K562 (cell line): ENCODE results near the gene MBNL2. TPM values are rescaled to one million over a fixed set of nuclear protein-coding genes. Genes with fewer than 3 reads are reported as not detected.

ENCODE experiments used
- ATAC-seq: fragments of 200-7000 bp; cut with Tn5 transposase; 3 replicates; pipeline ENCODE4 v1.9.1; 2020; ENCODE audit warnings: moderate library complexity
- BruUV-seq: library from RNA; stranded (reverse); fragments of 400-500 nt; replicated peaks from 2 replicates; lab custom pipeline; 2021; lab: Mats Ljungman, UMichigan
- CTCF ChIA-PET: fragments of 300-600 bp; formaldehyde crosslinking; extraction: SDS; loops from one replicate; lab custom pipeline; 2021; ENCODE audit warnings: low intra/inter-chr PET ratio; lab: Yijun Ruan, JAX
- POLR2A ChIA-PET: fragments of 300-600, 350-650 bp; sonication (Branson Sonifier 250); formaldehyde crosslinking; extraction: SDS; loops from one replicate; lab custom pipeline; 2021; ENCODE audit warnings: antibody characterized with exemption, inconsistent platforms; lab: Yijun Ruan, JAX
- DNase-seq, 4 experiments: peaks; one replicate each; pipeline versions ENCODE4 v3.0.0 to v3.0.0-alpha.2; 2011 to 2018; ENCODE audit warnings: low spot score in 3 of 4, mixed read lengths in 3 of 4; ENCODE audit errors: extremely low read depth in 1 of 4
- FAIRE-seq: peaks from 2 replicates; lab custom pipeline; 2011; peaks lifted over from hg19 to GRCh38; lab: Jason Lieb, UNC
- H2AFZ ChIP-seq: 2 replicates; pipeline ENCODE4 v1.6.0; 2011; ENCODE audit warnings: low read depth, low read length, control low read depth, inconsistent platforms
- H3K27ac ChIP-seq: fragments of 200-600 bp; 3 replicates; pipeline ENCODE4 v1.8.0; 2011; ENCODE audit warnings: low read depth, mild to moderate bottlenecking, control low read depth, inconsistent platforms, low read length, moderate library complexity, mixed read lengths; ENCODE audit errors: extremely low read depth
- H3K27me3 ChIP-seq, 2 experiments: fragments of 300-600 bp in 1 of 2; 2 replicates in 1 of 2; 3 replicates in 1 of 2; pipeline versions ENCODE4 v1.6.0 to v1.8.0; 2011; ENCODE audit warnings: inconsistent platforms in 2 of 2, low read length in 2 of 2, mild to moderate bottlenecking in 1 of 2, mixed read lengths in 1 of 2, moderate library complexity in 1 of 2; ENCODE audit not compliant: control insufficient read depth in 2 of 2, insufficient read depth in 2 of 2
- H3K36me3 ChIP-seq: fragments of 300-600 bp; 3 replicates; pipeline ENCODE4 v1.8.0; 2011; ENCODE audit warnings: mild to moderate bottlenecking, low read length, inconsistent platforms; ENCODE audit not compliant: control insufficient read depth, insufficient read depth
- H3K4me1 ChIP-seq, 2 experiments: fragments of 200-600 bp in 1 of 2; replicated peaks in 1 of 2; 2 replicates in 1 of 2; 3 replicates in 1 of 2; pipeline versions ENCODE4 v1.5.1 to v1.8.0; 2011; ENCODE audit warnings: inconsistent platforms in 2 of 2, low read length in 2 of 2, mild to moderate bottlenecking in 1 of 2, mixed read lengths in 1 of 2, moderate library complexity in 1 of 2; ENCODE audit not compliant: control insufficient read depth in 2 of 2, insufficient read depth in 2 of 2
- H3K4me2 ChIP-seq: 2 replicates; pipeline ENCODE4 v1.6.1; 2011; ENCODE audit warnings: low read length, control low read depth, inconsistent platforms, mixed read lengths; ENCODE audit not compliant: insufficient read depth
- H3K4me3 ChIP-seq: fragments of 200-600 bp; sonication (generic), shearing (Covaris generic); 2 replicates; pipeline ENCODE4 v1.5.1; 2016; ENCODE audit warnings: control low read depth, inconsistent platforms
- H3K79me2 ChIP-seq: fragments of 200-600 bp; 3 replicates; pipeline ENCODE4 v1.8.0; 2011; ENCODE audit warnings: low read length, inconsistent platforms; ENCODE audit not compliant: control insufficient read depth, insufficient read depth
- H3K9ac ChIP-seq, 2 experiments: 2 replicates each; pipeline versions ENCODE4 v1.6.0 to v1.6.1; 2011; ENCODE audit warnings: low read depth in 2 of 2, low read length in 2 of 2, control low read depth in 1 of 2, inconsistent platforms in 1 of 2, mild to moderate bottlenecking in 1 of 2, mixed read lengths in 1 of 2; ENCODE audit not compliant: insufficient read depth in 1 of 2
- H3K9me1 ChIP-seq: one replicate; pipeline ENCODE4 v1.6.0; 2011; ENCODE audit warnings: inconsistent platforms, mild to moderate bottlenecking, low read length, moderate library complexity; ENCODE audit not compliant: control insufficient read depth, insufficient read depth
- H3K9me3 ChIP-seq: replicated peaks from 2 replicates; pipeline ENCODE4 v1.5.1; 2011; ENCODE audit warnings: low read depth, low read length, inconsistent platforms; ENCODE audit not compliant: control insufficient read depth, insufficient read depth
- H4K20me1 ChIP-seq: replicated peaks from 2 replicates; pipeline ENCODE4 v1.6.1; 2011; ENCODE audit warnings: low read length, inconsistent platforms, mixed read lengths; ENCODE audit not compliant: control insufficient read depth, insufficient read depth
- CEBPB ChIP-seq: fragments of 450-650 bp; IDR thresholded peaks from 2 replicates; pipeline ENCODE4 v1.6.1; 2016; ENCODE audit warnings: missing genetic modification characterization, missing compliant biosample characterization
- DDX20 ChIP-seq: fragments of 450-650 bp; IDR thresholded peaks from 2 replicates; pipeline ENCODE4 v1.6.1; 2016; ENCODE audit warnings: missing genetic modification characterization, low read depth, mild to moderate bottlenecking, missing compliant biosample characterization, moderate library complexity
- E2F1 ChIP-seq: sonication (generic); formaldehyde crosslinking; IDR thresholded peaks from 2 replicates; pipeline ENCODE4 v1.8.1; 2023; ENCODE audit warnings: mild to moderate bottlenecking, missing genetic modification reagents, moderate library complexity
- ELF4 ChIP-seq: fragments of 450-650 bp; formaldehyde crosslinking; IDR thresholded peaks from 2 replicates; pipeline ENCODE4 v1.4.0; 2022; ENCODE audit warnings: missing genetic modification characterization
- HIVEP1 ChIP-seq: fragments of 250-450 bp; sonication (Bioruptor Pico); IDR thresholded peaks from 2 replicates; pipeline ENCODE4 v1.4.0; 2020; ENCODE audit warnings: mild to moderate bottlenecking
- JUN ChIP-seq, 2 experiments: sonication (generic) in 1 of 2; formaldehyde crosslinking in 1 of 2; IDR thresholded peaks; 2 replicates each; pipeline versions ENCODE4 v1.6.1 to v1.8.0; 2012 to 2022; ENCODE audit warnings: borderline replicate concordance in 2 of 2, mild to moderate bottlenecking in 2 of 2, improper control_type of control experiment in 1 of 2, low read depth in 1 of 2, low read length in 1 of 2, missing genetic modification reagents in 1 of 2
- NFE2 ChIP-seq: IDR thresholded peaks from 2 replicates; pipeline ENCODE4 v1.6.1; 2014; ENCODE audit warnings: antibody characterized with exemption, low read depth
- PHF8 ChIP-seq: fragments of 200-600 bp; sonication (generic); IDR thresholded peaks from 2 replicates; pipeline ENCODE4 v1.6.1; 2012; ENCODE audit warnings: mixed run types, mild to moderate bottlenecking, inconsistent platforms, low read length, moderate library complexity, borderline replicate concordance
- RBM39 ChIP-seq: fragments of 200-400 bp; formaldehyde crosslinking; optimal IDR thresholded peaks from 2 replicates; pipeline ENCODE3; 2018; ENCODE audit warnings: low read depth, low read length
- SMAD2 ChIP-seq: fragments of 150-350 bp; IDR thresholded peaks from 2 replicates; pipeline ENCODE4 v1.6.1; 2014; ENCODE audit warnings: low read depth, mild to moderate bottlenecking, low read length
- TEAD4 ChIP-seq, 2 experiments: sonication (generic) in 1 of 2; formaldehyde crosslinking in 1 of 2; IDR thresholded peaks; 2 replicates each; pipeline versions ENCODE4 v1.6.1 to v1.8.0; 2012 to 2022; ENCODE audit warnings: borderline replicate concordance in 1 of 2, inconsistent platforms in 1 of 2, low read length in 1 of 2, mild to moderate bottlenecking in 1 of 2, missing genetic modification reagents in 1 of 2
- ZNF316 ChIP-seq: fragments of 450-650 bp; IDR thresholded peaks from 2 replicates; pipeline ENCODE4 v1.6.1; 2016
- ZNF644 ChIP-seq: fragments of 200-800 bp; sonication (Bioruptor generic); IDR thresholded peaks from 2 replicates; pipeline ENCODE4 v1.6.1; 2016; ENCODE audit warnings: low read depth, missing genetic modification characterization, missing compliant biosample characterization
- WGBS: fragments of 100-300 bp; shearing (Covaris generic); methylation state at CpG from one replicate; pipeline ENCODE4 v1.1.6; 2016; ENCODE audit warnings: low coverage, mixed read lengths; ENCODE audit not compliant: insufficient coverage; ENCODE audit errors: missing lambda C conversion rate; 5-methylcytosine and 5-hydroxymethylcytosine counted together
- in situ Hi-C: fragments of 300-500 bp; cut with MboI; formaldehyde crosslinking; loops from 4 replicates; pipeline ENCODE4 v1.15.0; 2018; ENCODE audit warnings: inconsistent platforms, mixed read lengths
- intact Hi-C: fragments of 100-400 bp; cut with micrococcal nuclease; formaldehyde crosslinking; loops from 2 replicates; pipeline ENCODE4 v1.14.2; 2022
- polyA plus RNA-seq, 8 experiments: library from polyadenylated mRNA; depleted of rRNA in 4 of 8; stranded (reverse) in 5 of 8; unstranded in 3 of 8; fragments of >200 nt; fragmentation: Nextera tagmentation in 2 of 8; fragmentation: Illumina TruSeq in 1 of 8; extraction: Ambion mirVana in 2 of 8; extraction: Trizol in 1 of 8; gene quantifications; 2 replicates each; pipeline versions ENCODE4 v1.2.1 to v1.2.3, GENCODE V29; 2011 to 2014; ENCODE audit warnings: inconsistent platforms in 1 of 8, missing spikeins in 1 of 8
- total RNA-seq, 7 experiments: library from RNA; depleted of rRNA in 6 of 7; stranded (reverse); fragments of >200 nt in 6 of 7; fragmentation: Illumina TruSeq in 2 of 7; extraction: Trizol in 2 of 7; gene quantifications; 2 replicates each; pipeline versions ENCODE4 v1.2.1 to v1.2.3, GENCODE V29; 2011 to 2021; ENCODE audit warnings: low replicate concordance in 1 of 7
- TF ChIP-seq, protein P1 (sequence below): fragments of 450-650 bp; IDR thresholded peaks from 2 replicates; pipeline ENCODE4 v1.6.1; 2016; ENCODE audit warnings: missing biosample characterization, missing genetic modification characterization
- TF ChIP-seq, protein P2 (sequence below): fragments of 450-650 bp; IDR thresholded peaks from one replicate; pipeline ENCODE4 v1.6.1; 2018; ENCODE audit warnings: mild to moderate bottlenecking, moderate library complexity; ENCODE audit not compliant: partially characterized antibody

Gene MBNL2
- total and polyA plus RNA-seq, 9 of the 15 experiments (the other 6 are each of a cell fraction or from before 2014, with no cell fraction given) = 7.0 to 24.8 (median 13.8) TPM

- H3K36me3 ChIP-seq = no peaks in the 10 kb centered on the region; the same call in 2 of the 3 replicates
- H3K79me2 ChIP-seq = peaks cover 100% of the 10 kb centered on the region
- 0% methylated on average over 5 of the region's 6 CpGs for WGBS
- TF ChIP-seq ZNF644 (tag) (no peak), E2F1 (CRISPR knock-in tag) (no peak), ZNF316 (peak; percentile 95), DDX20 (tag) (no peak), CEBPB (tag) (no peak), SMAD2 (no peak), HIVEP1 (CRISPR knock-in tag) (no peak), RBM39 (no peak), TEAD4 (IDR thresholded peaks at IDR 0.05; ENCODE audit: low read length) (peak; percentile 48; the same call in 1 of the 2 replicates), TEAD4 (CRISPR knock-in tag; IDR thresholded peaks at IDR 0.05; ENCODE audit: borderline replicate concordance) (no peak), PHF8 (no peak), JUN (IDR thresholded peaks at IDR 0.05; ENCODE audit: borderline replicate concordance, low read depth, low read length) (no peak), JUN (CRISPR knock-in tag; IDR thresholded peaks at IDR 0.05; ENCODE audit: borderline replicate concordance) (no peak), NFE2 (peak; percentile 56), ELF4 (CRISPR knock-in tag) (no peak)
- TF ChIP-seq, protein P1, sequence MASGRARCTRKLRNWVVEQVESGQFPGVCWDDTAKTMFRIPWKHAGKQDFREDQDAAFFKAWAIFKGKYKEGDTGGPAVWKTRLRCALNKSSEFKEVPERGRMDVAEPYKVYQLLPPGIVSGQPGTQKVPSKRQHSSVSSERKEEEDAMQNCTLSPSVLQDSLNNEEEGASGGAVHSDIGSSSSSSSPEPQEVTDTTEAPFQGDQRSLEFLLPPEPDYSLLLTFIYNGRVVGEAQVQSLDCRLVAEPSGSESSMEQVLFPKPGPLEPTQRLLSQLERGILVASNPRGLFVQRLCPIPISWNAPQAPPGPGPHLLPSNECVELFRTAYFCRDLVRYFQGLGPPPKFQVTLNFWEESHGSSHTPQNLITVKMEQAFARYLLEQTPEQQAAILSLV (tag) = no peak
- TF ChIP-seq, protein P2, sequence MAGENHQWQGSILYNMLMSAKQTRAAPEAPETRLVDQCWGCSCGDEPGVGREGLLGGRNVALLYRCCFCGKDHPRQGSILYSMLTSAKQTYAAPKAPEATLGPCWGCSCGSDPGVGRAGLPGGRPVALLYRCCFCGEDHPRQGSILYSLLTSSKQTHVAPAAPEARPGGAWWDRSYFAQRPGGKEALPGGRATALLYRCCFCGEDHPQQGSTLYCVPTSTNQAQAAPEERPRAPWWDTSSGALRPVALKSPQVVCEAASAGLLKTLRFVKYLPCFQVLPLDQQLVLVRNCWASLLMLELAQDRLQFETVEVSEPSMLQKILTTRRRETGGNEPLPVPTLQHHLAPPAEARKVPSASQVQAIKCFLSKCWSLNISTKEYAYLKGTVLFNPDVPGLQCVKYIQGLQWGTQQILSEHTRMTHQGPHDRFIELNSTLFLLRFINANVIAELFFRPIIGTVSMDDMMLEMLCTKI = no peak
These were observed 4.9 kb downstream of the MBNL2 start for GRCh38 chr13:97226788-97227627.

More at GRCh38 chr13:97226788-97227627, 4.9 kb downstream of the MBNL2 start:
- Histone ChIP-seq H3K27ac (peak overlapping the region; percentile 81), H3K9me3 (no peaks in the 10 kb centered on the region), H3K9ac (peak overlapping the region; percentile 63 to 85; a peak in 3 of 4 replicates), H3K27me3 (no peaks in the 10 kb centered on the region), H2AFZ (peak overlapping the region; percentile 77; the same call in 1 of the 2 replicates), H4K20me1 (peaks cover 25% of the 10 kb centered on the region), H3K4me3 (peak overlapping the region; percentile 63), H3K4me1 (peaks cover 0 to 33% of the 10 kb centered on the region in 2 experiments; a peak in 4 of 5 replicates), H3K9me1 (no peaks in the 10 kb centered on the region), H3K4me2 (peak overlapping the region; percentile 86)
- intact Hi-C loops = loop anchor here (5.0 to 10.0 kb wide), 2 partner anchors 115 to 208 kb away; partner anchors contain the start of gene RAP2A
- DNase-seq = peak in 3 of 4 experiments; percentile 12 to 76 (median 62)
- in situ Hi-C loops = no loop called here
- FAIRE-seq = peak; percentile 58
- ChIA-PET POLR2A (interaction anchor here (0.6 to 3.6 kb wide), 10 partner anchors 12 to 1924 kb away, joined by 3 to 15 read pairs (median 4); no protein-coding TSS in a partner anchor), CTCF (no interaction called here)
- peak; percentile 75 for ATAC-seq
- BruUV-seq = no TSS peak
